Gastrocnemius medialis (tissue), 4 donors: ENCODE data around the gene TSPAN16.

Experiments
- CTCF ChIP-seq, 5 experiments: fragments of 450-650 bp in 3 of 5; fragments of 200-600 bp in 2 of 5; sonication (generic) in 2 of 5; IDR thresholded peaks in 4 of 5; conservative IDR thresholded peaks in 1 of 5; 1 replicate in 4 of 5; 2 replicates in 1 of 5; pipeline ENCODE4 v1.5.1; 2016 to 2019; ENCODE audit warnings: antibody characterized with exemption in 5 of 5, mild to moderate bottlenecking in 3 of 5, moderate library complexity in 3 of 5
- POLR2A ChIP-seq, 2 donors: fragments of 450-650 bp; IDR thresholded peaks; one replicate each; pipeline ENCODE4 v1.6.1; 2017; ENCODE audit warnings: antibody characterized with exemption in 2 of 2, mild to moderate bottlenecking in 2 of 2, moderate library complexity in 2 of 2

DNA sequence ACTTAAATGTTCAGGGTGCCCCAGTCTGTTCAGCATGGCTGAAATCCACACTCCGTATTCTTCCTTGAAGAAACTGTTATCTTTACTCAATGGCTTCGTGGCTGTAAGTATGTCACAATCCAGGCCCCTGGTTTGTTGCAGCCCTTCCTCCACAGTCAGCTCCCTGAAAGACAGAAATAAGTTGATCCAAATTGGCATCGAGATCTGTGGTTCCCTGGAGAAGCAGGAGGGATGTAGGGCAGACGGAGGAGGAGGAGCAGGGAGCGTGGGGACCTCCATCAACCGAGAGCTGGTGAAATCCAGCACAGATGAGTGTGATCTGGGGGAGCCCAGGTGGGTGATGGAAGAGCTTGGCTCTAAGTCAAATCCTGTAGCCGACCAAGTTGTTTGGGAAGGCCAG, 304 bp downstream of the TSPAN16 start:
- TF ChIP-seq POLR2A (IDR thresholded peaks at IDR 0.05) (no peak), CTCF (IDR thresholded peaks at IDR 0.05 in 4 of 5, conservative IDR thresholded peaks at IDR 0.05 in 1 of 5) (no peak)
